RCC 7860 (cell line): ENCODE data around the gene AKR1A1.
A peak's percentile ranks its signal among the peaks of the same experiment; 100 is the strongest.
"Not testable (repeated sequence)": the region's sequence is repeated elsewhere in the genome, so short reads cannot be mapped to it uniquely, and the experiment has no call there.

Source experiments
- DNase-seq: peaks from one replicate; pipeline ENCODE4 v3.0.0-alpha.2; 2015; ENCODE audit warnings: low spot score
- FAIRE-seq: peaks from 2 replicates; lab custom pipeline; 2012; peaks lifted over from hg19 to GRCh38; lab: Jason Lieb, UNC

The AKR1A1 gene

GRCh38 chr1:45550401-45551351 lies at the start of gene AKR1A1:
TSS of gene AKR1A1 (plus strand) at chr1:45550826. CDS start at chr1:45561795, 10,969 bp downstream.
- peak; percentile 39 for FAIRE-seq
- DNase-seq, result peak; percentile 83

GRCh38 chr1:45501505-45501859 lies 49.1 kb upstream of the AKR1A1 start:
- FAIRE-seq (no peak), DNase-seq (no peak)

- FAIRE-seq (no peak), DNase-seq (no peak)
Measured at GRCh38 chr1:45503462-45504360, 46.9 kb upstream of the AKR1A1 start.

GRCh38 chr1:45507195-45507594 lies 43.4 kb upstream of the AKR1A1 start:
- no peak for DNase-seq
- FAIRE-seq, result no peak

- no peak for DNase-seq
- no peak for FAIRE-seq
Measured at GRCh38 chr1:45507893-45508292, 42.7 kb upstream of the AKR1A1 start.

- peak; percentile 32 for DNase-seq
- FAIRE-seq, result no peak
Measured at GRCh38 chr1:45508295-45509151, 42.1 kb upstream of the AKR1A1 start.

- FAIRE-seq (no peak), DNase-seq (no peak)
Measured at GRCh38 chr1:45510036-45510971, 40.3 kb upstream of the AKR1A1 start.

GRCh38 chr1:45510972-45511527 lies 39.6 kb upstream of the AKR1A1 start:
- FAIRE-seq (no peak), DNase-seq (no peak)

GRCh38 chr1:45512641-45513054 lies 38.0 kb upstream of the AKR1A1 start:
- peak; percentile 42 for FAIRE-seq

GRCh38 chr1:45513532-45514260 lies 36.9 kb upstream of the AKR1A1 start:
- FAIRE-seq, result not testable (repeated sequence)

More at GRCh38 chr1:45512641-45513054, 38.0 kb upstream of the AKR1A1 start:
- DNase-seq, result peak; percentile 63

GRCh38 chr1:45516036-45516435 lies 34.6 kb upstream of the AKR1A1 start:
- FAIRE-seq (no peak), DNase-seq (no peak)

More at GRCh38 chr1:45513532-45514260, 36.9 kb upstream of the AKR1A1 start:
- DNase-seq, result not testable (repeated sequence)

- no peak for FAIRE-seq
- no peak for DNase-seq
Measured at GRCh38 chr1:45516465-45516864, 34.2 kb upstream of the AKR1A1 start.

GRCh38 chr1:45518366-45518765 lies 32.3 kb upstream of the AKR1A1 start:
- not testable (repeated sequence) for FAIRE-seq, DNase-seq

- DNase-seq, result no peak
- no peak for FAIRE-seq
Measured at GRCh38 chr1:45518910-45519309, 31.7 kb upstream of the AKR1A1 start.

GRCh38 chr1:45519774-45520173 lies 30.9 kb upstream of the AKR1A1 start:
- not testable (repeated sequence) for FAIRE-seq, DNase-seq

GRCh38 chr1:45521413-45522323 lies 29.0 kb upstream of the AKR1A1 start, which contains the start of gene PRDX1:
TSS of gene PRDX1 (minus strand) at chr1:45521884. CDS start at chr1:45519043, 2,841 bp downstream.
- DNase-seq, result peak; percentile 95
- FAIRE-seq, result peak; percentile 69
